Caco-2 (cell line): ENCODE measurements around the gene ISM1. TPM values are rescaled to one million over a fixed set of nuclear protein-coding genes. Genes with fewer than 3 reads are reported as not detected.

Source experiments
- BruUV-seq: library from RNA; stranded (reverse); fragments of 400-500 nt; replicated peaks from 2 replicates; lab custom pipeline; 2021; lab: Mats Ljungman, UMichigan
- CTCF ChIA-PET: fragments of 300-600 bp; sonication (Branson Sonifier 250); formaldehyde crosslinking; loops from one replicate; lab custom pipeline; 2022; ENCODE audit warnings: antibody characterized with exemption; lab: Charles Lee
- POLR2A ChIA-PET: fragments of 300-600 bp; sonication (Branson Sonifier 250); formaldehyde crosslinking; loops from one replicate; lab custom pipeline; 2022; ENCODE audit warnings: antibody characterized with exemption; lab: Charles Lee
- DNase-seq, 2 experiments: peaks; one replicate each; pipeline versions ENCODE4 v3.0.0 to v3.0.0-alpha.2; 2020 to 2022
- H3K27me3 ChIP-seq: replicated peaks from 2 replicates; pipeline ENCODE4 v1.6.0; 2011; ENCODE audit warnings: low read length; ENCODE audit not compliant: control insufficient read depth, insufficient read depth
- H3K36me3 ChIP-seq: 2 replicates; pipeline ENCODE4 v1.5.1; 2011; ENCODE audit warnings: low read length; ENCODE audit not compliant: control insufficient read depth, insufficient read depth
- H3K4me1 ChIP-seq: fragments of 250-450 bp; sonication (Bioruptor Pico); 2 replicates; pipeline ENCODE4 v1.5.1; 2020; ENCODE audit warnings: mild to moderate bottlenecking
- H3K4me3 ChIP-seq: 2 replicates; pipeline ENCODE4 v1.5.1; 2011; ENCODE audit warnings: low read depth, mild to moderate bottlenecking, control low read depth, low read length
- H3K9me3 ChIP-seq: fragments of 250-450 bp; sonication (Bioruptor Pico); 2 replicates; pipeline ENCODE4 v1.5.1; 2020; ENCODE audit warnings: mild to moderate bottlenecking, moderate library complexity
- H3K27ac Mint-ChIP-seq: one replicate; pipeline ENCODE4 v1.8.0; 2022; ENCODE audit warnings: mixed read lengths; ENCODE audit not compliant: unreplicated experiment
- H3K27me3 Mint-ChIP-seq: one replicate; pipeline ENCODE4 v1.8.0; 2022; ENCODE audit warnings: mixed read lengths; ENCODE audit not compliant: insufficient read depth, unreplicated experiment
- H3K36me3 Mint-ChIP-seq: one replicate; pipeline ENCODE4 v1.8.0; 2022; ENCODE audit warnings: mild to moderate bottlenecking, mixed read lengths; ENCODE audit not compliant: insufficient read depth, unreplicated experiment
- H3K4me1 Mint-ChIP-seq: one replicate; pipeline ENCODE4 v1.8.0; 2022; ENCODE audit warnings: low read depth, mixed read lengths; ENCODE audit not compliant: unreplicated experiment
- H3K4me3 Mint-ChIP-seq: one replicate; pipeline ENCODE4 v1.8.0; 2022; ENCODE audit warnings: mild to moderate bottlenecking, moderate library complexity, mixed read lengths; ENCODE audit not compliant: unreplicated experiment
- H3K9me3 Mint-ChIP-seq: one replicate; pipeline ENCODE4 v1.8.0; 2022; ENCODE audit warnings: mixed read lengths; ENCODE audit not compliant: unreplicated experiment
- intact Hi-C: fragments of 100-400 bp; cut with micrococcal nuclease; formaldehyde crosslinking; loops from one replicate; pipeline ENCODE4 v1.10.0; 2022; ENCODE audit not compliant: unreplicated experiment
- total RNA-seq: library from RNA; stranded (reverse); gene quantifications from 2 replicates; pipeline ENCODE4 v1.2.3, GENCODE V29; 2022
- TF ChIP-seq, protein P1 (sequence below), 2 experiments: fragments of 200-600 bp in 1 of 2; IDR thresholded peaks; 1 replicate in 1 of 2; 2 replicates in 1 of 2; pipeline versions ENCODE4 v1.5.1 to v1.8.0; 2011 to 2022; ENCODE audit warnings: antibody characterized with exemption in 1 of 2, control low read depth in 1 of 2, inconsistent platforms in 1 of 2, low read depth in 1 of 2, low read length in 1 of 2, mild to moderate bottlenecking in 1 of 2, moderate library complexity in 1 of 2; ENCODE audit not compliant: insufficient read depth in 1 of 2, severe bottlenecking in 1 of 2, unreplicated experiment in 1 of 2

Gene ISM1
- total RNA-seq, 1 experiment from 2014 or later, result 1.8 TPM

DNA sequence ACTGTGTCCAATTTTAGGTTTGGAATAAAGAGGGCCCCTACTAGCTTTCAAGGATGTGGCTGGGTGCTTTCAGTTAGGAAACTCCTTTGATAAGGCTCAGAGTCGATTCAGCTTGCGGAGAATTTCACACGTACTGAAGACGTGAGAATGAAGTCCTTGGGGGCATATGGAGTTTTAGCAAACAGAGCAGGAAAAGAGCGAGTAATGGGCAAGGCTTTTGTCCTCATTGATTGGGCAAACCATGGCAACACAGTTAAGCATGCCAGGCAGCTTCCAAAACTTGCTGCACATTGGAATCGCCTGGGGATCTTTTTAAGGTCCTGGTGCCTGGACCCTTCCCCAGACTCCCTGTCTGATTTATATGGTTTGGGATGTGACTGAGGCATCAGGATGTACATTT lies 29.2 kb downstream of the ISM1 start:
- no TSS peak for BruUV-seq
- Mint-ChIP-seq H3K36me3 (no peaks in the 10 kb centered on the region), H3K27me3 (no peaks in the 10 kb centered on the region), H3K4me3 (no peak overlapping the region), H3K9me3 (no peaks in the 10 kb centered on the region), H3K4me1 (peaks cover 11% of the 10 kb centered on the region), H3K27ac (no peak overlapping the region)
- no peak for DNase-seq
- no peaks in the 10 kb centered on the region for H3K27me3 ChIP-seq
- intact Hi-C loops, result no loop called here
- H3K9me3 ChIP-seq, result no peaks in the 10 kb centered on the region
- H3K36me3 ChIP-seq, result no peaks in the 10 kb centered on the region
- peaks cover 6% of the 10 kb centered on the region; the same call in 1 of the 2 replicates for H3K4me1 ChIP-seq
- CTCF ChIA-PET, result no interaction called here
- POLR2A ChIA-PET, result no interaction called here
- no peak overlapping the region for H3K4me3 ChIP-seq
- TF ChIP-seq, protein P1, sequence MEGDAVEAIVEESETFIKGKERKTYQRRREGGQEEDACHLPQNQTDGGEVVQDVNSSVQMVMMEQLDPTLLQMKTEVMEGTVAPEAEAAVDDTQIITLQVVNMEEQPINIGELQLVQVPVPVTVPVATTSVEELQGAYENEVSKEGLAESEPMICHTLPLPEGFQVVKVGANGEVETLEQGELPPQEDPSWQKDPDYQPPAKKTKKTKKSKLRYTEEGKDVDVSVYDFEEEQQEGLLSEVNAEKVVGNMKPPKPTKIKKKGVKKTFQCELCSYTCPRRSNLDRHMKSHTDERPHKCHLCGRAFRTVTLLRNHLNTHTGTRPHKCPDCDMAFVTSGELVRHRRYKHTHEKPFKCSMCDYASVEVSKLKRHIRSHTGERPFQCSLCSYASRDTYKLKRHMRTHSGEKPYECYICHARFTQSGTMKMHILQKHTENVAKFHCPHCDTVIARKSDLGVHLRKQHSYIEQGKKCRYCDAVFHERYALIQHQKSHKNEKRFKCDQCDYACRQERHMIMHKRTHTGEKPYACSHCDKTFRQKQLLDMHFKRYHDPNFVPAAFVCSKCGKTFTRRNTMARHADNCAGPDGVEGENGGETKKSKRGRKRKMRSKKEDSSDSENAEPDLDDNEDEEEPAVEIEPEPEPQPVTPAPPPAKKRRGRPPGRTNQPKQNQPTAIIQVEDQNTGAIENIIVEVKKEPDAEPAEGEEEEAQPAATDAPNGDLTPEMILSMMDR (IDR thresholded peaks at IDR 0.05; ENCODE audit: insufficient read depth in 1 of 2, low read depth in 1 of 2, low read length in 1 of 2, severe bottlenecking in 1 of 2, unreplicated experiment in 1 of 2), result no peak

DNA sequence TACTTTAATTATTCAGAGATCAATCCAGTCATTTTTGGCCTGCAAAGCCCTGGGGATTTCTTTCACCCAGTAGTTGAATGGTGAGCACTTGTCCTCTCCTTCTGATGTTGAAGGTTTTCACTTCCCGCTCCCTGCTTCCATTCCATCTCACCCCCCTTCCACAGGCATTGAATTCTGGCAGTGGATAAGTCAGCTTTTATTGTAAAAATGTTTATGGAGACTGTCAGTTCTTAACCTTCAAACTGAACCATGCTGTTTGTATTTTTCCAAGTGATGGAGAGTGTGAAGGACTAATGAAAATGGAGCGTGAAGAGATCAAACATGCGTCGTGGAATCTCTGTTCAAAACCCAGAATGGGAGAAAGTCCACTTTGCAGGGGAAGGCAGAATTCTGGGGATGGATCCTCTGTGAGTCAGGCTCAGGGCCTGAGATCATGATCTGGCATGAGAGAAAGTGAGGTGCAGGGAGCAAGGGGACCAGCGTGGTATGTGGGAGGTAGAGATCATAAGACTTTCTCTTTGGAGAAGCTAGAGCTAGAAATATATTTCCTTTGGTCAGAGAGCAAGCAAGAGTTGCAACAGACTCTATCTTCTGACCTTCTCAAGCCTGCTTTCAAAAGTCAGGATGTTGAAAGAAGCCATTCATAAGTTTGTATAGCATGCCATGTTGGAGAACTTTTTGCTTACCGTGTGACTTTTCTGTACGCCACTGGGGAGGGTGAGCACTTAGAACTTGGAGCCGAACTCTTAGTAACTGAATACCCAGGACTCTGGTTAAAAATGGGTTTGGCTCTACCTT lies 30.2 kb downstream of the ISM1 start:
- H3K4me3 Mint-ChIP-seq, result no peak overlapping the region
- intact Hi-C loops, result no loop called here
- TF ChIP-seq, protein P1 (IDR thresholded peaks at IDR 0.05; ENCODE audit: insufficient read depth in 1 of 2, low read depth in 1 of 2, low read length in 1 of 2, severe bottlenecking in 1 of 2, unreplicated experiment in 1 of 2), result no peak
- H3K36me3 Mint-ChIP-seq, result no peaks in the 10 kb centered on the region
- Histone ChIP-seq H3K27me3 (no peaks in the 10 kb centered on the region), H3K4me3 (no peak overlapping the region), H3K4me1 (peaks cover 6% of the 10 kb centered on the region; the same call in 1 of the 2 replicates), H3K36me3 (no peaks in the 10 kb centered on the region), H3K9me3 (no peaks in the 10 kb centered on the region)
- no peaks in the 10 kb centered on the region for H3K9me3 Mint-ChIP-seq
- ChIA-PET POLR2A (no interaction called here), CTCF (no interaction called here)
- DNase-seq, result no peak
- H3K27me3 Mint-ChIP-seq, result no peaks in the 10 kb centered on the region
- no TSS peak for BruUV-seq
- H3K4me1 Mint-ChIP-seq, result peaks cover 4% of the 10 kb centered on the region
- no peak overlapping the region for H3K27ac Mint-ChIP-seq

DNA sequence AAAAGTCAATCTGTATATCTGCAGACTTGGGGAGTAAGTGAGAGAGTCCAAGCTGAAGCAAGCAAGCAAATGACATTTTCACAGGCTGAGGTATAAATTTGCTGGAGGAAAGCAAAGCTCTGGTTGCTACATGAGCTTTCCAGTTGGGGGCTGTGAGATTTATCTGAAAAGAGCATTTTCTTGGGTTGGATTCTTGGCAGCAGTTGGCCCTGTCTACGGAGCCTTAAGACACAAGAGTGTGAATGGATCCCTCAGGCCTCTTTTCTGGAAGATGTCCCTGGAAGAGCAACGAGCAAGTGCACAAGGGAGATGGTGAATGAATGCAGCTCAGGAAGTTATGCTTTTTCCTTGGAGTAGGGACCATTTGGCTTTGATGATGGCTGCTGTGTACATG lies 30.8 kb downstream of the ISM1 start:
- Histone ChIP-seq H3K36me3 (no peaks in the 10 kb centered on the region), H3K9me3 (no peaks in the 10 kb centered on the region), H3K4me1 (peaks cover 6% of the 10 kb centered on the region; the same call in 1 of the 2 replicates), H3K27me3 (no peaks in the 10 kb centered on the region), H3K4me3 (no peak overlapping the region)
- DNase-seq, result no peak
- Mint-ChIP-seq H3K9me3 (no peaks in the 10 kb centered on the region), H3K4me3 (no peak overlapping the region), H3K27me3 (no peaks in the 10 kb centered on the region), H3K36me3 (no peaks in the 10 kb centered on the region), H3K27ac (no peak overlapping the region), H3K4me1 (peaks cover 4% of the 10 kb centered on the region)
- CTCF ChIA-PET, result no interaction called here
- no TSS peak for BruUV-seq
- POLR2A ChIA-PET, result no interaction called here
- intact Hi-C loops, result no loop called here
- TF ChIP-seq, protein P1 (IDR thresholded peaks at IDR 0.05; ENCODE audit: insufficient read depth in 1 of 2, low read depth in 1 of 2, low read length in 1 of 2, severe bottlenecking in 1 of 2, unreplicated experiment in 1 of 2), result no peak
